Muscle layer of duodenum (tissue), 2 donors: Measurements from ENCODE around the gene UGDH.
"Not testable (repeated sequence)": the region's sequence is repeated elsewhere in the genome, so short reads cannot be mapped to it uniquely, and the experiment has no call there.

Experiments
- H3K27ac ChIP-seq: one replicate; pipeline ENCODE4 v1.7.0; 2013; ENCODE audit warnings: mild to moderate bottlenecking, low read length
- H3K27me3 ChIP-seq: one replicate; pipeline ENCODE4 v1.7.0; 2013; ENCODE audit warnings: low read depth, mild to moderate bottlenecking, control low read depth, low read length
- H3K36me3 ChIP-seq, 2 donors: one replicate each; pipeline ENCODE4 v1.7.0; 2013; ENCODE audit warnings: low read length in 2 of 2, control low read depth in 1 of 2, mild to moderate bottlenecking in 1 of 2; ENCODE audit not compliant: insufficient read depth in 2 of 2, control insufficient read depth in 1 of 2
- H3K4me1 ChIP-seq, 2 donors: one replicate each; pipeline ENCODE4 v1.7.0; 2013; ENCODE audit warnings: low read length in 2 of 2, mild to moderate bottlenecking in 2 of 2, control low read depth in 1 of 2, moderate library complexity in 1 of 2; ENCODE audit not compliant: insufficient read depth in 2 of 2, control insufficient read depth in 1 of 2
- H3K4me3 ChIP-seq, 2 donors: one replicate each; pipeline ENCODE4 v1.7.0; 2013; ENCODE audit warnings: low read length in 2 of 2, low read depth in 1 of 2, mild to moderate bottlenecking in 1 of 2
- H3K9me3 ChIP-seq, 2 donors: one replicate each; pipeline ENCODE4 v1.7.0; 2013; ENCODE audit warnings: low read length in 2 of 2, control low read depth in 1 of 2, mild to moderate bottlenecking in 1 of 2; ENCODE audit not compliant: control insufficient read depth in 1 of 2
- donor health status: healthy.

UGDH gene

DNA sequence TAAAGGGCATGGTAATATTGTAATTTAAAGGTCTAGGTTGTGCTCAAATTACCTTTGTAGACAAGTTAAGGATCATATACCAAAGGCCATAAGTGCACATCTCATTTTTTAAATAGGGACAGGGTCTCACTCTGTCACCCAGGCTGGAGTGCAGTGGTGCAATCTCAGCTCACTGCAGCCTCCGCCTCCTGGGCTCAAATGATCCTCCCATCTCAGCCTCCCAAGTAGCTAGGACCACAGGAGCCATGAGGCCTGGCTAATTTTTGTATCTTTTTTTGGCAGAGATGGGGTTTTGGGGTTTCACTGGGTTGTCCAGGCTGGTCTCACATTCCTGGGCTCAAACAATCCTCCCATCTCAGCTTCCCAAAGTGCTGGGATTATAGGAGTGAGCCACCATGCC lies 13.0 kb downstream of the UGDH start:
- not testable (repeated sequence) for H3K27ac ChIP-seq, H3K27me3 ChIP-seq, H3K4me3 ChIP-seq, H3K9me3 ChIP-seq, H3K4me1 ChIP-seq
- H3K36me3 ChIP-seq, result peaks cover 24% of the 10 kb centered on the region in 2 donors

- Histone ChIP-seq H3K9me3 (no peaks in the 10 kb centered on the region), H3K4me3 (no peak overlapping the region), H3K27ac (no peak overlapping the region), H3K27me3 (no peaks in the 10 kb centered on the region), H3K4me1 (no peaks in the 10 kb centered on the region), H3K36me3 (peaks cover 46 to 48% of the 10 kb centered on the region in 2 donors)
These were observed 16.8 kb downstream of the UGDH start for GRCh38 chr4:39510348-39510929.

GRCh38 chr4:39505581-39505980 lies 21.7 kb downstream of the UGDH start:
- Histone ChIP-seq H3K27me3 (no peaks in the 10 kb centered on the region), H3K36me3 (peaks cover 57 to 81% of the 10 kb centered on the region in 2 donors), H3K4me3 (no peak overlapping the region), H3K4me1 (peaks cover 0 to 3% of the 10 kb centered on the region in 2 donors), H3K27ac (no peak overlapping the region), H3K9me3 (no peaks in the 10 kb centered on the region)

DNA sequence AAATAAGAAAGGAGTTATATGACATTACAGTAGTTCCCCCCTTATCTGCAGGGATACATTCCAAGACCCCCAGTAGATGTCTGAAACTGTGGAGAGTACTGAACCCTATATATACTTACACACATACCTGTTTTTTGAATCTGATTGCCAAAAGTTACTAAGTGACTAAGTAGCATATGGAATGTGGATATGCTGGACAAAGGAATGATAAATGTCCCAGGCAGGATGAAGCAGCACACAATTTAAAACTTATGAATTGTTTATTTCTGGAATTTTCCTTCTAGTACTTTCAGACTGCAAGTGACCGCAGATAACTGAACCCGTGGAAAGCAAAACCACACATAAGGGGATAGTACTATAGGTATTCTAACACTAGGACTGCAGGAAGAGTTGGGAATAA lies 22.7 kb downstream of the UGDH start:
- Histone ChIP-seq H3K36me3 (peaks cover 52 to 74% of the 10 kb centered on the region in 2 donors), H3K27me3 (no peaks in the 10 kb centered on the region), H3K4me3 (no peak overlapping the region), H3K9me3 (no peaks in the 10 kb centered on the region), H3K27ac (no peak overlapping the region), H3K4me1 (peaks cover 0 to 3% of the 10 kb centered on the region in 2 donors)

GRCh38 chr4:39502664-39503035 lies 24.6 kb downstream of the UGDH start:
- not testable (repeated sequence) for H3K27me3 ChIP-seq, H3K9me3 ChIP-seq, H3K4me1 ChIP-seq, H3K4me3 ChIP-seq
- H3K36me3 ChIP-seq, result peaks cover 50 to 64% of the 10 kb centered on the region in 2 donors
- peak overlapping the region; percentile 67 for H3K27ac ChIP-seq

DNA sequence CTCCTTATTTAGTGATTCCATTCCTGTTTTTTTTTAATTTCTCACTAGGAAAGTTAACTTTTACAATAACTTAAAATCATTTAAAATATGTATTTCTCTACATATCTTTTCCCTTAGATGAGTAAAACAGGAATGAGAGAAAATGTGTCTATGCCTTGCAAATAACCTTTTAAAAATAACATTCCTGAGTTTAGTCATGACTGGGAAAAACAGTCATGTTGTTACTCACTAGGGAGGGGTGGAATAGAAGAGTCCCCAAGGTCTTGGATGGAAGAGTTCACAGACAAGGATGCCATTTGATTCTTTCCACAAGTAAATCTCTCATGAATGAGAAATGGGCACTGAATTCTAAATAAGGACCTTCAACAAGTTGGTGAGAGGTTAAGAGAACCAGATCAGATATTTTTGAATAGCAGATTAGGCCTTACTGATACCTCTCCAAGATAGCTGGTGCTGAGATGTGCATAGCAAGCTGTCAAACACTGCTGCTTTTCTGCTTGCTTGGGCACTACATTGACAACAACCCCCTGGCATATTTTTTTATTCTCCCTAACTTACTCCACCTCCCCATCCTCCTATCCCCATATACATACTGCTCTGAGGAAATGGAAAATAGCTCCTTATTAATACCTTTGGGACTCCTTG lies 25.1 kb downstream of the UGDH start:
- Histone ChIP-seq H3K4me1 (peaks cover 0 to 3% of the 10 kb centered on the region in 2 donors), H3K27ac (peak overlapping the region; percentile 68)

GRCh38 chr4:39498727-39499020 lies 28.6 kb downstream of the UGDH start:
- no peak overlapping the region for H3K4me3 ChIP-seq
- no peaks in the 10 kb centered on the region for H3K9me3 ChIP-seq
- H3K36me3 ChIP-seq, result peaks cover 21 to 36% of the 10 kb centered on the region in 2 donors

More for the DNA sequence above, 25.1 kb downstream of the UGDH start:
- Histone ChIP-seq H3K4me3 (no peak overlapping the region), H3K36me3 (peaks cover 48 to 59% of the 10 kb centered on the region in 2 donors), H3K27me3 (no peaks in the 10 kb centered on the region), H3K9me3 (no peaks in the 10 kb centered on the region)

GRCh38 chr4:39497909-39498726 lies 29.1 kb downstream of the UGDH start:
- Histone ChIP-seq H3K9me3 (no peaks in the 10 kb centered on the region), H3K27ac (no peak overlapping the region), H3K4me1 (peaks cover 0 to 3% of the 10 kb centered on the region in 2 donors), H3K4me3 (no peak overlapping the region), H3K36me3 (peaks cover 16 to 30% of the 10 kb centered on the region in 2 donors), H3K27me3 (no peaks in the 10 kb centered on the region)

More at GRCh38 chr4:39498727-39499020, 28.6 kb downstream of the UGDH start:
- Histone ChIP-seq H3K4me1 (peaks cover 0 to 3% of the 10 kb centered on the region in 2 donors), H3K27me3 (no peaks in the 10 kb centered on the region), H3K27ac (no peak overlapping the region)

DNA sequence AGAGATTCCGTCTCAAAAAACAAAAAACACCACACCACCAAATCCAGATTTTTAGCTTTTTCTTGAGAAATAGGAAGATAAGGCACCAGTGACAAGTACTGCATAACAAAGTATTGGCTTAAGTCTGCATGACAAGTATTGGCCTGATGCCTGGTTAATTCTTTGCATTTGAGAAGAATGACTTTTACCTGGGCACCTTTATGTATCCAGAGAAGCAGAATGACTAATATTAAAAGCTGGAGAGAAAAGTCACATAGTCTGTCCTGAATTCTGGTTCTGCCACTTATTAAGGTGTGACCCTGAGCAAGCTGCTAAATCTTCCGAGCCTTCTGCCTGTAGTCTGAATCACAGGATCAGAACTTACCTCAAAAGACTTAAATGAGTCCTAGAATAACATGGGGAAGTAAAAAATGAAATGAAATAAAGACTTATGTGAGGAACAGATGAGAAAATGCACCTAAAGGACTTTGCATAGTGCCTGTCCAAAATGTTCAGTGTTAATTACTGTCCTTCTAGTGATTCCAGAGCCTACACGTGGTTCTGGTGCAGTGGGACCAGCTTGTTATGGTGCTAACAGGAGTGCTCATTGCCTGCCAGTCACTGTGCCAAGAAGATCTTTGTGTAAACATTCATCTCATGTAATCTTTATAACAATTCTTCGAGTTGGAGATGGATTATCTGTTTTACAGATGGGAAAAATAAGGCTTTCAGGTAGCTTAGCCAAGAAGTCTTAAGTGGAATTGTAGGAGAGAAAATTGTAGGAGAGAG lies 31.6 kb downstream of the UGDH start:
- Histone ChIP-seq H3K9me3 (no peaks in the 10 kb centered on the region), H3K4me1 (no peaks in the 10 kb centered on the region), H3K27me3 (no peaks in the 10 kb centered on the region), H3K4me3 (no peak overlapping the region), H3K27ac (no peak overlapping the region), H3K36me3 (peaks cover 10 to 12% of the 10 kb centered on the region in 2 donors)

DNA sequence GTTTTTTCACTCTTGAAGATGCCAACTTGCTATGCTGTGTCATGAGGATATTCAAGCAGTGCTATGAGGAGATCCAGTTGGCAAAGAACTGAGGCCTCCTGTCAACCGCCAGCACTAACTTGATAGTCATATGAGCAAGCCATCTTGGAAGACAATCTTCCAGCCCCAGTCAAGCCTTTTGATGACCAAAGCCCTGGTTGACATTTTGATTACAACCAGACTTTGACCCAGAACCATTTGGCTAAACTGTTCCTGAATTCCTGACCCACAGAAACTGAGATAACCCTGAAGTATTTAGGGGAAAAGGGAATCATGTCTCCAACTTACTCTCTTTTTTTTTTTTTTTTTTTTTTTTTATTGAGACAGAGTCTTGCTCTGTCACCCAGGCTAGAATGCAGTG lies 32.9 kb downstream of the UGDH start:
- H3K4me1 ChIP-seq, result no peaks in the 10 kb centered on the region
- no peaks in the 10 kb centered on the region for H3K9me3 ChIP-seq
- no peak overlapping the region for H3K27ac ChIP-seq
- peaks cover 7 to 9% of the 10 kb centered on the region in 2 donors for H3K36me3 ChIP-seq
- no peak overlapping the region for H3K4me3 ChIP-seq
- H3K27me3 ChIP-seq, result no peaks in the 10 kb centered on the region

DNA sequence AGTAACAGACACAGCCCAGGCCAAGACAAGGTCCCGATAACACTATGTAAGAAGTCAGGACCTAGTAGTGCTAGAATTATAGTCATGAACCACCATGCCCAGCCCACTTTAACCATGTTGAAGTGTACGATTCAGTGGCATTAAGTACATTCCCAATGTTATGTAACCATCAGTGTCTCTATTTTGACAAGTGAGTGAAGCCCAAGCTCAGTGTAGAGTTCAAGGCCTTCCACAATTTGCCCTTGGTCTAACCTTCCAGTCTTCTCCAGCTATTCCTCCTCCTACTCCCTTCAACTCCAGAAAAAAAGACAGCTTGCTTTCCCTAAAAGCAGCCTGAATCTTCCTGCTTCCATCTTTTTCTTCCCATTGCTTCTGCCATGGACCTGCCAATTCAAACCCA lies 36.9 kb downstream of the UGDH start:
- no peaks in the 10 kb centered on the region for H3K9me3 ChIP-seq
- no peak overlapping the region for H3K27ac ChIP-seq
- no peaks in the 10 kb centered on the region for H3K27me3 ChIP-seq
- H3K4me1 ChIP-seq, result no peaks in the 10 kb centered on the region
- no peaks in the 10 kb centered on the region for H3K36me3 ChIP-seq
- no peak overlapping the region for H3K4me3 ChIP-seq
